Activated T-cell treated with anti-CD3 and anti-CD28 coated beads for 48 hours (primary cell): Measurements from ENCODE around the gene JAZF1.

Source experiments
- DNase-seq: peaks from one replicate; pipeline ENCODE4 v3.0.0-alpha.2; 2020; ENCODE audit warnings: low read depth

The JAZF1 gene

GRCh38 chr7:28106321-28106829 is 74.2 kb downstream of the JAZF1 start:
- DNase-seq, result no peak

GRCh38 chr7:28105234-28105633 is 75.4 kb downstream of the JAZF1 start:
- no peak for DNase-seq

GRCh38 chr7:28104811-28105210 is 75.8 kb downstream of the JAZF1 start:
- no peak for DNase-seq

GRCh38 chr7:28104041-28104541 is 76.5 kb downstream of the JAZF1 start:
- DNase-seq, result no peak

- no peak for DNase-seq
Measured at GRCh38 chr7:28102797-28103196, 77.8 kb downstream of the JAZF1 start.

GRCh38 chr7:28096713-28097112 is 83.9 kb downstream of the JAZF1 start:
- peak; percentile 8 for DNase-seq

GRCh38 chr7:28095231-28095630 is 85.4 kb downstream of the JAZF1 start:
- no peak for DNase-seq

- DNase-seq, result peak; percentile 63
Measured at GRCh38 chr7:28093623-28094232, 86.9 kb downstream of the JAZF1 start.

- DNase-seq, result no peak
Measured at GRCh38 chr7:28091190-28091589, 89.4 kb downstream of the JAZF1 start.

- no peak for DNase-seq
Measured at GRCh38 chr7:28088901-28089714, 91.5 kb downstream of the JAZF1 start.

- no peak for DNase-seq
Measured at GRCh38 chr7:28088032-28088431, 92.6 kb downstream of the JAZF1 start.

- DNase-seq, result no peak
Measured at GRCh38 chr7:28086198-28086597, 94.4 kb downstream of the JAZF1 start.

- no peak for DNase-seq
Measured at GRCh38 chr7:28083998-28084985, 96.3 kb downstream of the JAZF1 start.

- DNase-seq, result no peak
Measured at GRCh38 chr7:28083164-28083997, 97.2 kb downstream of the JAZF1 start.

- no peak for DNase-seq
Measured at GRCh38 chr7:28082071-28082470, 98.5 kb downstream of the JAZF1 start.

GRCh38 chr7:28081016-28081415 is 99.6 kb downstream of the JAZF1 start:
- no peak for DNase-seq

- peak; percentile 17 for DNase-seq
Measured at GRCh38 chr7:28078036-28078901, 102.3 kb downstream of the JAZF1 start.

GRCh38 chr7:28077616-28078015 is 103.0 kb downstream of the JAZF1 start:
- no peak for DNase-seq

- DNase-seq, result no peak
Measured at GRCh38 chr7:28076423-28077200, 104.0 kb downstream of the JAZF1 start.
